Endothelial cell (in vitro differentiated cells): Measurements from ENCODE around the gene CXCL17. TPM values are rescaled to one million over a fixed set of nuclear protein-coding genes. Genes with fewer than 3 reads are reported as not detected.

Source experiments
- DNase-seq: peaks from one replicate; pipeline ENCODE4 v3.0.0; 2021; ENCODE audit warnings: low spot score
- H3K27ac Mint-ChIP-seq: one replicate; pipeline ENCODE4 v1.8.0; 2021; ENCODE audit warnings: mixed read lengths, inconsistent platforms; ENCODE audit not compliant: unreplicated experiment
- H3K27me3 Mint-ChIP-seq: one replicate; pipeline ENCODE4 v1.8.0; 2021; ENCODE audit warnings: mild to moderate bottlenecking, moderate library complexity, mixed read lengths, inconsistent platforms; ENCODE audit not compliant: unreplicated experiment
- H3K36me3 Mint-ChIP-seq: one replicate; pipeline ENCODE4 v1.8.0; 2021; ENCODE audit warnings: mild to moderate bottlenecking, low read depth, mixed read lengths, inconsistent platforms; ENCODE audit not compliant: unreplicated experiment
- H3K4me1 Mint-ChIP-seq: one replicate; pipeline ENCODE4 v1.8.0; 2021; ENCODE audit warnings: mild to moderate bottlenecking, mixed read lengths, inconsistent platforms; ENCODE audit not compliant: unreplicated experiment
- H3K4me3 Mint-ChIP-seq: one replicate; pipeline ENCODE4 v1.8.0; 2021; ENCODE audit warnings: mild to moderate bottlenecking, mixed read lengths, inconsistent platforms; ENCODE audit not compliant: unreplicated experiment
- H3K9me3 Mint-ChIP-seq: one replicate; pipeline ENCODE4 v1.8.0; 2021; ENCODE audit warnings: mixed read lengths, inconsistent platforms; ENCODE audit not compliant: unreplicated experiment
- total RNA-seq: library from RNA; stranded (reverse); fragmentation: NEBNext Ultra II Directional; extraction: Animal tissue kit (Norgen Biotek cat#: 25700); gene quantifications from one replicate; pipeline ENCODE4 v1.2.1, GENCODE V29; 2021; ENCODE audit not compliant: unreplicated experiment
- TF ChIP-seq, protein P1 (sequence below): fragments of 200-600 bp; sonication (generic); IDR thresholded peaks from one replicate; pipeline ENCODE4 v1.5.0; 2021; ENCODE audit warnings: antibody characterized with exemption; ENCODE audit not compliant: unreplicated experiment

The CXCL17 gene
- total RNA-seq, 1 donor from 2014 or later = not detected

DNA sequence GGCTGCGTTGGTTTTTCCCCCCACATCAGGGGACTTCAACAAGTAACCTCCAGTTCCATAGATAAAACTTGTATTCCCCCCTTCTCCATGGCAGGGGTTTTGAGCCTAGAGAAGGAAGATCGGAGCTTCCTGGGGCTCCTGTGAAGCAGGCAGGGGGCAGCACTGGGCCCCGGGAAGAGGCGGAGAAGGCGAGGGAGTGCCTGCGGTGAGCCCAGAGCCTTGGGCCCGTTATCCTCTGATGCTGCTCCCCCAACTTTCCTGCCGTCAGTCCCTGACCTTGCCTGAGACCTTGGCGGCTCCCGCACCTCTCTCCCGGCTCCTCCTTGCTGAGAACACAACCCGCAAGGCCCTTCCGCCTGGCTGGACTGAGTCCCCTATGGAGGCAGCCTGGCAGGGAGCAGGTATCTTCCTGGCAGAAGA, 18.0 kb downstream of the CXCL17 start:
- Mint-ChIP-seq H3K4me3 (no peak overlapping the region), H3K27me3 (peaks cover 16% of the 10 kb centered on the region), H3K9me3 (no peaks in the 10 kb centered on the region), H3K27ac (no peak overlapping the region), H3K4me1 (peaks cover 31% of the 10 kb centered on the region), H3K36me3 (peaks cover 8% of the 10 kb centered on the region)
- TF ChIP-seq, protein P1, sequence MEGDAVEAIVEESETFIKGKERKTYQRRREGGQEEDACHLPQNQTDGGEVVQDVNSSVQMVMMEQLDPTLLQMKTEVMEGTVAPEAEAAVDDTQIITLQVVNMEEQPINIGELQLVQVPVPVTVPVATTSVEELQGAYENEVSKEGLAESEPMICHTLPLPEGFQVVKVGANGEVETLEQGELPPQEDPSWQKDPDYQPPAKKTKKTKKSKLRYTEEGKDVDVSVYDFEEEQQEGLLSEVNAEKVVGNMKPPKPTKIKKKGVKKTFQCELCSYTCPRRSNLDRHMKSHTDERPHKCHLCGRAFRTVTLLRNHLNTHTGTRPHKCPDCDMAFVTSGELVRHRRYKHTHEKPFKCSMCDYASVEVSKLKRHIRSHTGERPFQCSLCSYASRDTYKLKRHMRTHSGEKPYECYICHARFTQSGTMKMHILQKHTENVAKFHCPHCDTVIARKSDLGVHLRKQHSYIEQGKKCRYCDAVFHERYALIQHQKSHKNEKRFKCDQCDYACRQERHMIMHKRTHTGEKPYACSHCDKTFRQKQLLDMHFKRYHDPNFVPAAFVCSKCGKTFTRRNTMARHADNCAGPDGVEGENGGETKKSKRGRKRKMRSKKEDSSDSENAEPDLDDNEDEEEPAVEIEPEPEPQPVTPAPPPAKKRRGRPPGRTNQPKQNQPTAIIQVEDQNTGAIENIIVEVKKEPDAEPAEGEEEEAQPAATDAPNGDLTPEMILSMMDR = no peak
- DNase-seq = no peak

DNA sequence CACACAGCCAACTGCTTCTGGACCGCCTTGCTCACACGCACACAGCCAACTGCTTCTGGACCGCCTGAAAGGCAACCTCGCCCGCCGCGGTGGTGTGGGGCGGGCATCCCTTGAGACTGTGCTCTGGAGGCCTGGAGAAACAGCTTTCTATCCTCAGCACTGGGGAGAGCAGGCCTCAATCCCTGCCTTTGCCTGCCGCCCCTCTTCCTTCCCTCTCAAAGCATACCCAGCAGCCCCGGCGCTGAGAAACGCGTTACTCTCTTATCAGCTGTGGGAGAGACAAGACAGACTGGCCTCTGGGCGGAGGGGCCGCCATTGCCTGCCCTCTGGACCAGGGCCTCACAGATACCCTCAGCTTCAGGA, 18.4 kb downstream of the CXCL17 start:
- H3K27me3 Mint-ChIP-seq = peaks cover 16% of the 10 kb centered on the region
- no peaks in the 10 kb centered on the region for H3K9me3 Mint-ChIP-seq
- no peak for DNase-seq
- H3K27ac Mint-ChIP-seq = no peak overlapping the region
- TF ChIP-seq, protein P1 = no peak
- H3K4me1 Mint-ChIP-seq = peaks cover 32% of the 10 kb centered on the region
- H3K36me3 Mint-ChIP-seq = peaks cover 8% of the 10 kb centered on the region
- H3K4me3 Mint-ChIP-seq = peak overlapping the region; percentile 90

DNA sequence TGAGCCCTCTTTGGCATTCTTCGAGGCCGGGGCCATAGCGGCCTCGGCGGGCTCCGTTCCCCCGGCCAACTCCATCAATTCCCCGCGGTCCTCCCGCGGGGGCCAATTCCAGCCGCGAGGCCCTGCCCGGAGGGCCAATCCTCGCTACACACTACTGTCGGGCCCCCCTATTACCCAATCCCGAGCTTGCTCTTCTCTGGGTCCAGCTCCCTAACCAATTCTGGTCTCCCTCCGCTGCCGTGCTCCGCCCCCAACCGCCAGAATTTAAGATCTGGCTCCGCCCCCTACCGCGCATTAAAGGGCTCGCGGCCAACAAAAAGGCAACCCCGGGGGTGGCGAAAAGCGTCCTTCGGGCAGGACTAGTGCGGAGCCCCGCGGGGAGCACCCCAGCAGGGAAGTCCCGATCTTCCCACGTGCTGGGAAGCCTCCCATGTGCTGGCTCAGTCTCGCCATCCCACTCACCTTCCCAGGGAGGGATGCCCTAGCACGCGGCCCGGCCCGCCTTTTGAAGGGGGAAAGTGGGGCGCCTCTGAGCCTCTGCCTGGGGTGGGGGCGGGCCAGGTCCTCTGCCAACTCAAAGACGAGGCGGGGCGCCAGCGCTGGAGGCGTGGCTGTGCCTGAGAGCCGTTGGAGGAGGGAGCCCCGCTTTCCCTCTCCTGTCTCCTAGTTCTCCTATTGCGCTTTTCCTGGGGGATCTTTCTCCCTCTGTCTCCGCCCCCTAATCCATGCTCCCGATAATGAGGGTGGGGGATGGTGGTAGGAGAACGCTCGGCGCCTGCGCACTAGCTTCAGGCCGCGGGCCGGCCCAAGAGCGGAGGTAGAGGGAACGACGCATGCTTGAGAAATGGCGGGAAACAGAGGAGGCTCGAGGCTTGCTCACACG, 19.0 kb downstream of the CXCL17 start:
- TF ChIP-seq, protein P1 = no peak
- H3K27ac Mint-ChIP-seq = no peak overlapping the region
- peak overlapping the region; percentile 90 for H3K4me3 Mint-ChIP-seq
- H3K4me1 Mint-ChIP-seq = peaks cover 32% of the 10 kb centered on the region
- DNase-seq = peak; percentile 75
- peaks cover 8% of the 10 kb centered on the region for H3K36me3 Mint-ChIP-seq
- no peaks in the 10 kb centered on the region for H3K9me3 Mint-ChIP-seq
- peaks cover 16% of the 10 kb centered on the region for H3K27me3 Mint-ChIP-seq

DNA sequence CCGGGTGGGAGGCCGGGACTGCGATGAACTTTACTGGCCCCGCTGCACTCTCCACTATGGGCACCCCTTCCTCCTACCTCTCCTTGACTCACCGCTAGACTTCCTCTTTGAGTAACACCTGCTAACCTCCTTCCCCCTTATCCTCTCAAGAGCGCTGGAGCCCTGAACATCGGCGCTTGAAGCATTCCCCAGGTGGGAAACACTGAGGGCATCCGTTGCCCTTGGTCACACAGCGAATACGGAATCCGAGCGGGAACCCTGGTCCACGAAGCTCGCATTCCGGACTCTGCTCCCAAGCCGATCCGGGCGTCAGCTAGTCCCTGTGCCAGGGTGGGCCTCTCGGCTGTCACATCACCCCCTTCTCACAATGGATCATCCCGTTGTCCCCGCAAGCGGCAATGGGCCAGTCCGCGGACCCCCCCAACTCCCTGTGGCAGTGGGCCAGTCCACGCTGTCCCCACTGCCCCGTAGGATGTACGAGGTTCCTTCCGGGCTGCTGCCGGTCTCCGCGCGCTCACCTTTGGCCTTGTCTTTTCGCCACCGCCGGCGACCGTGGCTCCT, 19.8 kb downstream of the CXCL17 start:
- no peaks in the 10 kb centered on the region for H3K9me3 Mint-ChIP-seq
- DNase-seq = peak; percentile 50
- peaks cover 8% of the 10 kb centered on the region for H3K36me3 Mint-ChIP-seq
- TF ChIP-seq, protein P1 = no peak
- H3K27ac Mint-ChIP-seq = peak overlapping the region; percentile 72
- peaks cover 16% of the 10 kb centered on the region for H3K27me3 Mint-ChIP-seq
- H3K4me1 Mint-ChIP-seq = peaks cover 32% of the 10 kb centered on the region
- H3K4me3 Mint-ChIP-seq = peak overlapping the region; percentile 90
